Kidney (tissue), 14 donors: ENCODE data around the gene LOXL1. TPM values are rescaled to one million over a fixed set of nuclear protein-coding genes. Genes with fewer than 3 reads are reported as not detected.

Source experiments
- DNase-seq, 5 donors: peaks; one replicate each; pipeline ENCODE4 v3.0.0-alpha.2; 2013 to 2020
- FAIRE-seq: peaks from 2 replicates; lab custom pipeline; 2012; peaks lifted over from hg19 to GRCh38; lab: Jason Lieb, UNC
- H3K27ac ChIP-seq, 2 donors: one replicate each; pipeline ENCODE4 v1.7.0; 2013; ENCODE audit warnings: low read depth in 2 of 2, low read length in 2 of 2, inconsistent platforms in 1 of 2
- H3K27me3 ChIP-seq: one replicate; pipeline ENCODE4 v1.7.1; 2013; ENCODE audit warnings: low read length, inconsistent platforms; ENCODE audit not compliant: control insufficient read depth, insufficient read depth
- H3K36me3 ChIP-seq, 3 donors: one replicate each; pipeline versions ENCODE4 v1.7.0 to v1.7.1; 2013; ENCODE audit warnings: low read length in 3 of 3, control low read depth in 1 of 3, inconsistent platforms in 1 of 3; ENCODE audit not compliant: insufficient read depth in 3 of 3, control insufficient read depth in 2 of 3
- H3K4me1 ChIP-seq, 3 donors: one replicate each; pipeline versions ENCODE4 v1.7.0 to v1.7.1; 2013; ENCODE audit warnings: low read length in 3 of 3, inconsistent platforms in 1 of 3, low read depth in 1 of 3; ENCODE audit not compliant: control insufficient read depth in 2 of 3, insufficient read depth in 2 of 3
- H3K4me3 ChIP-seq, 3 donors: one replicate each; pipeline versions ENCODE4 v1.7.0 to v1.8.1; 2013; ENCODE audit warnings: low read length in 3 of 3, control low read depth in 1 of 3, inconsistent platforms in 1 of 3
- H3K9ac ChIP-seq, 3 donors: one replicate each; pipeline versions ENCODE4 v1.7.0 to v1.7.1; 2013; ENCODE audit warnings: low read length in 3 of 3, control low read depth in 1 of 3, inconsistent platforms in 1 of 3
- H3K9me3 ChIP-seq, 3 donors: one replicate each; pipeline versions ENCODE4 v1.7.0 to v1.7.1; 2013; ENCODE audit warnings: low read length in 3 of 3, control low read depth in 1 of 3, inconsistent platforms in 1 of 3; ENCODE audit not compliant: control insufficient read depth in 2 of 3, insufficient read depth in 1 of 3
- intact Hi-C: fragments of 100-400 bp; cut with DNase I; formaldehyde crosslinking; loops from one replicate; pipeline ENCODE4 v1.11.1; 2022
- polyA plus RNA-seq: library from polyadenylated mRNA; stranded (reverse); fragments of 350-450 nt; fragmentation: Illumina TruSeq; extraction: RNeasy Lipid Tissue Mini Kit (QIAGEN cat#74804); gene quantifications from one replicate; pipeline ENCODE4 v1.2.3, GENCODE V29; 2014; ENCODE audit warnings: low read depth, low replicate concordance; ENCODE audit not compliant: insufficient read depth
- total RNA-seq: library from RNA; stranded (reverse); fragmentation: NEBNext Ultra II Directional; extraction: Animal tissue kit (Norgen Biotek cat#: 25700); gene quantifications from one replicate; pipeline ENCODE4 v1.2.1, GENCODE V29; 2021
- TF ChIP-seq, protein P1 (sequence below): IDR thresholded peaks from 3 replicates; pipeline ENCODE4 v1.5.1; 2012; ENCODE audit warnings: mild to moderate bottlenecking, moderate library complexity, borderline replicate concordance; ENCODE audit not compliant: insufficient read depth; ENCODE audit errors: extremely low read depth
- donor health status: control.
- donor health status: control.
- donor health status: control.
- donor health status: control.
- donor health status: control.
- donor health status: DM: yes; HTN: yes; CAD: no.
- donor health status: Normal renal cell carcinoma (clear cell type).

Gene LOXL1
- total and polyA plus RNA-seq, 2 donors from 2014 or later, result 33.2 to 35.1 TPM

DNA sequence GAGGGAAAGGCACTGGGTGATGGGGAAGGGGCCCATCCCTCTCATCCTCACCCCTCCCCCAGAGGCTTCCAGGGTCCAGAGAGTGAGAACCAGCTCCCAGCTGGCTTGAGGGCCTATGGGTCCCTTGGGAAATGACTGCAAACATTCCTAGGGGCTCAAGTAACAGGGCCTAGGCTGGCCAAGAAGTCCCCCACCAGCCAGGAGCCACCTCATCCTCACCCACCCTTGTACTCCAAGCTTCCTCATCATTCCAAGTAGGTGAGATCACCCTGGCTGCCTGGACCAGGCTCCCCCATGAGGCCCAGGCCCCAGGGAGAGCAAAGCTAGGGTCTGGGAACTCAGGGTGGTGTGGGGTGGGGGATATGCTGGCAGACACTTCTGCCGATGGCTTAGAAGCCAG lies 14.8 kb downstream of the LOXL1 start:
- DNase-seq (peak in 1 of 5 donors; percentile 54), FAIRE-seq (no peak)
- H3K4me3 ChIP-seq, result no peak overlapping the region
- no peaks in the 10 kb centered on the region for H3K36me3 ChIP-seq
- H3K9me3 ChIP-seq, result no peaks in the 10 kb centered on the region
- intact Hi-C loops, result no loop called here
- peaks cover 4 to 8% (median 8%) of the 10 kb centered on the region in 3 donors for H3K4me1 ChIP-seq
- no peak overlapping the region for H3K9ac ChIP-seq
- peak overlapping the region in 1 of 2 donors; percentile 33 for H3K27ac ChIP-seq
- no peaks in the 10 kb centered on the region for H3K27me3 ChIP-seq
- TF ChIP-seq, protein P1, sequence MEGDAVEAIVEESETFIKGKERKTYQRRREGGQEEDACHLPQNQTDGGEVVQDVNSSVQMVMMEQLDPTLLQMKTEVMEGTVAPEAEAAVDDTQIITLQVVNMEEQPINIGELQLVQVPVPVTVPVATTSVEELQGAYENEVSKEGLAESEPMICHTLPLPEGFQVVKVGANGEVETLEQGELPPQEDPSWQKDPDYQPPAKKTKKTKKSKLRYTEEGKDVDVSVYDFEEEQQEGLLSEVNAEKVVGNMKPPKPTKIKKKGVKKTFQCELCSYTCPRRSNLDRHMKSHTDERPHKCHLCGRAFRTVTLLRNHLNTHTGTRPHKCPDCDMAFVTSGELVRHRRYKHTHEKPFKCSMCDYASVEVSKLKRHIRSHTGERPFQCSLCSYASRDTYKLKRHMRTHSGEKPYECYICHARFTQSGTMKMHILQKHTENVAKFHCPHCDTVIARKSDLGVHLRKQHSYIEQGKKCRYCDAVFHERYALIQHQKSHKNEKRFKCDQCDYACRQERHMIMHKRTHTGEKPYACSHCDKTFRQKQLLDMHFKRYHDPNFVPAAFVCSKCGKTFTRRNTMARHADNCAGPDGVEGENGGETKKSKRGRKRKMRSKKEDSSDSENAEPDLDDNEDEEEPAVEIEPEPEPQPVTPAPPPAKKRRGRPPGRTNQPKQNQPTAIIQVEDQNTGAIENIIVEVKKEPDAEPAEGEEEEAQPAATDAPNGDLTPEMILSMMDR, result no peak

DNA sequence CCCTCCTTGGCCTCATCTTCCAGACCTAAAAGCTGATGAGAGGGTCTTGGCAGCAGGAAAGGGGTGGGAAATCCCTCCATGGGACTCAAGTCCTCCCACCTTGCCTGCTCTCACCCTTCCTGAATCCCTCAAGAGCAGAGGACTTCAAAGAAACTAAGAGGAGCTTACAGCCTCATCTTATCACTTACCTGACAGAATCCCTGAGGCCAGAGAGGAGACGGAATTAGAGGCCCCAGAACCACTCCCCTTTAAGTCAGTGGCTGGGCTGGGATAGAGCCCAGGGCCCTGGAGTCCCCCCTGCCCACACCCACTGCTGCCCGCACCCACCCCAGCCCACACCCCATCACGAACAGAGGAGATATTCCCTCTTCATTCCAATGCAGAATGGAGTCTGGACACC lies 15.2 kb downstream of the LOXL1 start:
- DNase-seq, result peak in 1 of 5 donors; percentile 48
- FAIRE-seq, result no peak
- Histone ChIP-seq H3K9me3 (no peaks in the 10 kb centered on the region), H3K36me3 (no peaks in the 10 kb centered on the region), H3K27me3 (no peaks in the 10 kb centered on the region), H3K4me1 (peaks cover 4 to 8% (median 4%) of the 10 kb centered on the region in 3 donors), H3K27ac (peak overlapping the region in 1 of 2 donors; percentile 49), H3K4me3 (no peak overlapping the region), H3K9ac (no peak overlapping the region)
- intact Hi-C loops, result no loop called here
- TF ChIP-seq, protein P1, result no peak

DNA sequence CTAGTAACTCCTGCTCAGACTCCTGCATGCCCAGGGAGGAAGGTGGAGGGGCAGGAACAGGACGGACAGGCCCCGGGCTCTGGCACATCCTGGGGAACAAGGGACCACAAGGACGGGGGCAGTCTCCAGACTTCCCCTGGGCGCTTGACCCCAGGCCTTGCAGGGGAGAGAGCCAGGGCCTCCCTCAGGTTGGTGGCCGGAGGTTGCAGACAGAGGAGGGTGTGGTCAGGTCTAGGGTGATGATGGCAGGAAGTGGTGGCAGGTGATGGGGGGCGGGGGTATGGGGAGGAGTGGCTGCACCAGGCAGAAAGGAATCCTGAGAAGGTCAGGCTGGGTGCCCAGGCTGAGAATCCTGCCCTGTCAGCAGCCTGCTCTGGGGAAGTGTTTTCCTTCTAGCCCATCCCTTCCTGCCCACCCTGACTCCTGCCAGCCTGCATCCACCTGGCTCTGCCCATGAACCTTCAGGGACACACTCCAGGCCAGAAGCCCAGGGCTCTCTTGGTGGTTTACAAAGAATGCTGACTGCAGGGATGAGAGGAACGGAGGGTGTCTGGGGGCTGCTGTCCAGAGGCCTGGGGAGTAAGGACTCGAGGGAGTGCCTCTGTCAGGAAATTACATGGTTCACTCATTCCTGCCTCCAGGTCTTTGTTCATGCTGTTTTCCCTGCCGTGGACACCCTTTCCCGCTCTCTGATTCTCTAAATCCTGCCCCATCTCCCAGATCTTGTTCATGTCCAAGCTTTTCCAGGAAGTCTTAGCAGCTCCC lies 15.8 kb downstream of the LOXL1 start:
- Histone ChIP-seq H3K36me3 (peaks cover 0 to 4% (median 0%) of the 10 kb centered on the region in 3 donors), H3K9ac (no peak overlapping the region), H3K27ac (no peak overlapping the region), H3K9me3 (no peaks in the 10 kb centered on the region), H3K4me3 (no peak overlapping the region), H3K4me1 (peaks cover 0 to 2% (median 2%) of the 10 kb centered on the region in 3 donors), H3K27me3 (no peaks in the 10 kb centered on the region)
- TF ChIP-seq, protein P1, result no peak
- FAIRE-seq, result no peak
- peak in 2 of 5 donors; percentile 49 to 66 for DNase-seq
- intact Hi-C loops, result no loop called here
